Medulla oblongata (tissue), 1 donor: Measurements from ENCODE around the gene TOGARAM2.

Source experiments
- DNase-seq: peaks from one replicate; pipeline ENCODE4 v3.0.0-alpha.2; 2015; ENCODE audit errors: extremely low spot score

TOGARAM2 gene

DNA sequence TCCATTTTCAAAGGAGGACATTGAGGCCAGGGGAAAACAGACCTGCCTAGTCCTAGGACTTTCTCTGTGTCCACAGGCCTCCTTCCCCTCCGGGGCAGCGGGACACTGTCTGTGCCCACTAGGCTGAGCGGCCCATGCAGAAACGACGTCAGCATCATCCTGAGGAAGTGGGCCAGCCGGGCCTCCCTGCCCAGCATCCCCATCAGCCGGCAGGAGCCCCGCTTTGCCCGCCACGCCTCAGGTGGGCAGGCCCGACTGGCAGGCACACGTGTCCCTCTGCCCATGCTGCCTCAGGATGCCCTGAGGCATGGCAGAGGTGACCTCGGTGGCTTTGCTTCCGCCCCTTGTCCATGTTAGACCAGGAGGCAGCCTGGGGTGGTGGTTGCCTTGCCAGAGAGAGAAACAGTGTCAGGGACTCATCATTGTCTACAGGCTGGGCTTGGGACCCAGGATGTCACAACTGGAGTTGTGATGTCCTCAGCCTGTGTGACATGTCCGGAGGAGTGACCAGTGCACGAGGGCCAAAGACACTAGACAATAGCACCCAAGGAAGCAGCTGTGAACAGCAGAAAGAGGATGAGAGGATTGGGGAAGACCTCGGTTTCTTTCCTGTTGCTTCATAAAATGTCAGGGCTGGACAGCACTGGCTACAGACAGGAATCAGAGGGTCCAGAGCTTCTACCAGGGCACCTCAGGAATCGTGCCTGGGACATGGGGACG lies 36.8 kb downstream of the TOGARAM2 start:
- DNase-seq = no peak

DNA sequence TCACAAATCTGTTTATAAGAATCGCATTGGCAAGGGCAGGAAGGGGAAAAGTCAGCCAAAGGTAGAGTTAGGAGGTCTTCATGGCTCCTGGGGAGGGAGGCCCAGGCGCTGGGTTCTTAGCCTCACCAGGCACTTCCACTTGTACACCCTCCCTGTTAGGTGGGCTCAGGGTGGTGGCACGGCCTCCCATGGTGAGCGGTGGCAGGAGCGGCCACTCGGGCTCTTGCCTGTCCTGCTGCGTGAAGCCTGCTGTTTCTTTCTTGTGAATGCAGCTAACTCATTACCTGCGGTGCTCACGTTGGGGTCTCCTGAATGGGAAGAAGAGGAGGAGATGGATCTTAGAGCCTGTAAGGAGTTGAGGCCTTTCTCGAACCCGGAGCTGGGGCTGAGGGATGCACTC lies 40.8 kb downstream of the TOGARAM2 start:
- no peak for DNase-seq

DNA sequence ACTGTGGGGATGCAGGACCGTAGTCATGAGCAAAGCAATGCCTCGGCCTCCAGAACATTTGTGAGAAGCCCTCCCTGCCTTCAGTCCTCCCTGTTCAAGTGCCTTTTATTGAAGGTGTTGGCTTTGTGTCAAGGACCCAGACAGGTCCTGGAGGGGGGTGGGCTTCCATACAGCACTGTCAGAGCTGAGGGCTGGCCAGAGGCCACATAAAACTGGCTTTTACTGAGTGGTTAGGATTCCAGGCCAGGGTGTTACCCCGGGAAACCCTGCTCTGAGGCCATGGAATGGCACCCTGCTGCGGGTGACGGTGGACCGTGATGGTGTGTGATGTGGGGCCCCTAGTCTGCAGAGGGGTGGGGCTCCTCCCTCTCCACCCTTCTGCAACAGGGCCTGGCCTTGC lies 41.6 kb downstream of the TOGARAM2 start:
- peak; percentile 69 for DNase-seq

DNA sequence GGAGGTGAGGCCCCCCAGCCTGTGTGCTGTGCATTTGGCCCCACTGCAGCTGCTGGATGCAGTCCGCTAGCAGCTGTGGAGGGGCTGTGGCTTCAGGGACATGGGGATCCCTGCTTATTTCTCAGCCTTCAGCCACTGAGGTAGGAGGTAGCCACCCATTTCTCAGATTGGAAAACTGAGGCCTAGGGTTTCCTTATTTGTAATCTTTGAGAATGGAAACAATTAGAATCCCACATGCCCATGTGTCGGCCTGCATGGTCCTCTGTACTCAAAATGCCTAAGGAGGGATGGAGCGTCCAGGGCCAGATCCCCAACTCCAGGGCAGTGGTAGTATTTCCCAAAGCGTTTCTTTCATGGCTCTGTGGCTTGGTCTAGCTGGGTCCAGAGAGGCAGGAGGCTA lies 42.1 kb downstream of the TOGARAM2 start:
- no peak for DNase-seq

DNA sequence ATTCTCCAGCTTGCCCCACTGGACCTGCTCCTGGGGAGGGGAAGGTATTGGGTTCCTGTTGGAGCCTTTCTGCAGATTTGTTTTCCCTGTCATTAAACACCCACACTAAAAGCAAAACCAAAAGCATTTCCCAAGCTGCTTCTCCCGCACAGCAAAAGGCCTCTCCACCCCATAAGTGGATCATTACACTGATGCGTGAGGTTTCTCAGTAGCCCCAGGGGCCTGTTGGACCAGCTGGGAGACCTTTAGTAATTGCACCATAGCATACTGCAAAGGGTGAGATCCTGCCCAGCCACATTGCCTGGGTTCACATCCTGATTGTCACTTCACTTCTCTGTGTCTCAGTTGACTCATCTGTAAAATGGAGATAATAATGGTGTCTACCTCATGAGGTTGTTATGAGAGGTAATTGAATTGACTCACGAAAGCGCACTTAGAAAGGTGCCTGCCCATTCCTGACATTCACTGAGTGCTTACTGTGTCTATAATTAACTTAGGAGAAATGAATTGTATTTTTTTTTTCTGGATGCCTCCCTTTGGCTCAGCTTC lies 43.9 kb downstream of the TOGARAM2 start:
- DNase-seq = no peak

DNA sequence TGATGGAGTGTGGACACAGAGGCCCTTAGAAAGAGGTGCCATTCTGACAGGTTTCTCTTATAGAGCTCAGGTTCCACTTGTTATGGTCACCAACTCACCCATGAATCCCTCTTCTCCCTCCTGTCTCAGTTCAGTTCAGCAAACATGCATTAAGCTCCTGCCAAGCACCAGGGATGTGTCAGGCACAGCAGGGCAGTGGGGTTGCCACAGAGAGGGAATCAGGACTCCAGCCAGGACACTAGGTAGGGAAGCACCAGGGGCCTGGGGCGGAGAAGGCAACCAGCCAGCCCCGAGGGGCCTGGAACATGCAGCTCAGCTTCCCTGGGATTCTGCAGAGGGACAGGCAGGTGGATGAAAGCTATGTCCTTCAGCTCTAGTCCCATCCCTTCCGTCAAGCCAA lies 44.6 kb downstream of the TOGARAM2 start:
- no peak for DNase-seq

DNA sequence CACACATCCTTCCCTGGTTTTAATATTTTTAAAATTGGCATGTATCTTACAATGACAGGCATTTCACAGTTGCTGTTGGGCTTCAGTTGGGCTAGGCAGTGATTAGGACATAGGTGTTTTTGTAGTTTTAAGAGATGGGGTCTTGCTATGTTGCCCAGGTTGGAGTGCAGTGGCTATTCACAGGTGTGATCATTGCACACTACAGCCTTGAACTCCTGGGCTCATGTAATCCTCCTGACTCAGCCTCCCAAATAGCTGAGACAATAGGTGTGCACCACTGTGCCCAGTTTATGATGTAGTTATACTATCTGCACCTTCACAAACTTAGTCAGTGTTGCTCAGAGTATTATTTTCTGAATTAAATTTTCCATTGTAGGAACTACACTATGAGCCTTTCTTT lies 49.9 kb downstream of the TOGARAM2 start:
- no peak for DNase-seq

DNA sequence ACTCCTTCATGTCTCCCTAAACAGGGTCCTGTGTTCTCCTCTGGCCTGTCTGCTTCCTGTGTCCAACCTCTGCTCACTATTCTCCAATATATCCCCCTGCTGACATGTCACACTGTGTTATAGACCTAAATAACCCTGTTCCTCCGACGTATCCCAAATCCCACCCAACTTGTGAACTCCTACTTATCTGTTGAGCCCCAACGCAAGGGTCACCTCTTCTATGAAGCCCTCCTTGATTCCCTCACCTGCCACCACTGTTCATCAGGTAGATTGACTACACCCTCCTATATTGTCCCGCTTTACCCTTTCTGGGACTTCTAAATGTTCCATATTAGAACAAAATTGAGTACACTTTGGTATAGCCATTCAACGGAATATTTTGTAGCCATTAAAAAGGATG lies 51.1 kb downstream of the TOGARAM2 start:
- no peak for DNase-seq

DNA sequence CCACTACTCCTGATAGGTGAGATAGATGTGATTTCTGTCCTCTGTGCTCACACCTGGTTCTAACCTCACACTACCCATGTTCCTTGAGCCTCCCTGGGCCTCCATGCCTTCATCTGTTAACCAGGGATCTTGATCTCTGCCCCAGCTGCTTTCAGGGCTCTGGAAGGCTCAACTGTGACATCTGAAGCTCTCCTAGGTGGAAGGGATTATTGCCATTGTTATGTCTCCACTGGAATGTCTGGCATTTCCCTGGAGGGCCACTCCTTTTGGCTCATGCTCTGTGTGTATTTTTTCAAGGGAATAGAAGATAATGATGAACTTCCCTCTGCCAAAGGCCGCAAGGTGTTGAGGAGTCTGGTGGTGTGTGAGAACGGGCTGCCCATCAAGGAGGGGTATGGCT lies 52.1 kb downstream of the TOGARAM2 start:
- no peak for DNase-seq

DNA sequence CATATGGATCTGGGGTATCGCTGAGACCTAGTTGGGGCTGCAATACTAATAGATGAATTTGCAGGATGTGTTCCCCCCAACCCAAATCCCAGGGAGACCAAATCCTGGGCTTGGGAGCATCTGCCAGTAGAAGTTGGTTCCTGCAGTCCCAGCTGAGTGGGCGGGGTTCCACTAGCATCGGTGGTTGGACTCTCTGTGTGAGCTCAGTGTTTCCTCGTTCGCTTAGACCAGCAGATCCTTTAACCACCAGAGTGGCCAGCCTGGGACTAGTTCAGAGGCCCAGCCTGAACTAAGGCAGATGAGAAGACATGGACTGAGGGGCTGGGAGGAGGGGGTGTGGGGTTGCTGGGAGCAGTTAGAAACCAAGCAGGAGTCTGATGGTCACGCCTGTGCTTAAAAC lies 52.6 kb downstream of the TOGARAM2 start:
- no peak for DNase-seq

DNA sequence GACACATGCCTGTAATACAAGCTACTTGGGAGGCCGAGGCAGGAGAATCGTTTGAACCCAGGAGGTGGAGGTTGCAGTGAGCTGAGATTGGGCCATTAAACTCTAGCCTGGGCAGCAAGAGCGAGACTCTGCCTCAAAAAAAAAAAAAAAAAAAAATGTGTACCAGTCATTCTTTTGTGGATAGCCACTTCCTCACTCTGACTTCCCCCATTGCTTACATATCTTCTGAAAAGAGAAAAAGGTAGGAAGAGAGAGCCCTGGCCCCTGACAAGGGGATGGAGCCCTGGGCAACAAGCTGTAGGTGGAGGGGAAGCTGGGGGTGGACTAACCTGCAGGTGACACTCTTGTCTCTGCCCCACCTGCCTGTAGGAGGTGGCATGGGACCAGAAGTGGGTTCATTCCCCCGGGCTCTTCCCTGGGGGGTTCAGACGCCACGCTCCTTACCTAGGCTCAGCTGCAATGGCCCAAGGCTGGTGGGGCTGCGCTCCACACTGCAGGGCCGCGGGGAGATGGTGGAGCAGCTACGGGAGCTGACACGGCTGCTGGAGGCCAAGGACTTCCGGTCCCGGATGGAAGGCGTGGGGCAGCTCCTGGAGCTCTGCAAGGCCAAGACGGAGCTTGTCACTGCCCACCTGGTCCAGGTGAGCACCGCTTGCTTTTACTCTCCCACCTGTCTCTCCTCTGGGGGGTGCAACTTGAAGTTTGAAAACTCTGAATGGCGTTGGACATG lies 54.1 kb downstream of the TOGARAM2 start:
- no peak for DNase-seq

DNA sequence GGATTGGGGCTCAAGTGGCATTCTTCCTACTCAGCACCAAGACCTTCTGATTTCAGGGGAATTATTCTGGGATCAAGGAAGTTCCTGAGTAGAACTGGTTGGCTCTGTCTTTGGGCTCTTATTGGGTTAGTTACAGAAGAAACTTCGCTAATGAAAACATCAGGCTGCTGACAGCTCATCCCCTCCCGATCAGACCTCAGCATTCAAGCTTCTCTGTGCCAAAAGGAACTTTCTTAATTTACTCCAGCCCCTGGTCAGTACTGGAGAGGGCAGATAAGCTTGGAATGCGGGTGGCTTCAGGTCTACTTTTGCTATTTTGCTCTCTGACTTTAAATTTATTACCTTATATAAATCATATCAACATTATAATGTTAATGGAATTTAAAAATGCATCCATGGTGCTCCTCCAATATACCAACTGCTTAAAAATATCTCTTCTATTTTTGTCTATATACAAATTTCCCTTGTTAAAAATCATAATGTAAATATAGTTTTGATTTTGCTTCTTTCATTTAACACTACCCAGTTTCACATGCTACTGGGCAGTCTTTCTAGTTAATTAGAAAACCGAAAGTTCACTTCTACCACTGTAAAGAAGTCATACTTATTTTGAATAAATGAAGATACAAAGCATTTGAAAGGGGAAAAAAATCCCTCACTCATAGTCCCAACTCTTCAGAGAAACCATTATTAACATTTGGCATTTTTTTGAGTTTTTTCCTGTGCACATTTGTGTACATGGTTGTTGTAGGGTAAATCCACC lies 58.8 kb downstream of the TOGARAM2 start:
- DNase-seq = no peak

DNA sequence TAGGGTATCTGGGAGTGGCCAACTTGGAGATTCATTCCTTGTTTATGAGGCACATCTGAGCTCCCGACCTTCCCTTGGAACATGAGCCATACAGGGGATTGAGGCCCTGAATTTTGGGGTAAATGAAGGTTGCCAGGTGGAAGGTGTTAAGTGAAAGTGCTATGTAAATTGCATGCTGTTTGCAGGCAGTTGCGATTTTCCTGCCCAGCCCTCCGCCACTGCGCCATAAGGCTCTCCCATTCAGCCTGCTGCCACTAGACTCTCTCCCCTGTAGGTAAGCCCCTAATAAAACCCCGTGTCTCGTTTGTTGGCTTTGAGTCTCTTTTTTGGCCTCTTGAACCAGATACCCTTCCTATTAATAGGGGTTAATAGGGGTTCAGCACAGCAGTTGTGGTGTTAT lies 59.5 kb downstream of the TOGARAM2 start:
- no peak for DNase-seq

DNA sequence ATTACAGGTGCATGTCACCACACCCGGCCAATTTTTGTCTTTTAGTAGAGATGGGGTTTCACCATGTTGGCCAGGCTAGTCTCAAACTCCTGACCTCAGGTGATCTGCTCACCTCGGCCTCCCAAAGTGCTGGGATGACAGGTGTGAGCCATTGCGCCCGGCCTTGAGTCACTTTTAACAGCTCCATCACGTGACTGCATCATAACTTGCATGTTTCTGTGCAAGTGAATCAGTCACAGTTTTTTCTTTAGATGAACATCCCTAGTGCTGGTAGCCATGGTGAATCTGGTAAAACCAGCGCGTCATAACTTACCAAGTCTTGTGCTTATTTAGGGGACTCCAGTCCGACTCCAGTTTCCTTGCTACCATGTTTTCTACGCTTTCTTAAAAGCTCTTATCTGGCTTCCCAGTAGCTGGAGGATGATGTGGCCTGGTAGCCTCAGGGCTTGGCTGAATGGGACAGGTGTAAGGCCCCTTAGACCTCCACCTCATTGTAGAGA lies 60.1 kb downstream of the TOGARAM2 start:
- no peak for DNase-seq

DNA sequence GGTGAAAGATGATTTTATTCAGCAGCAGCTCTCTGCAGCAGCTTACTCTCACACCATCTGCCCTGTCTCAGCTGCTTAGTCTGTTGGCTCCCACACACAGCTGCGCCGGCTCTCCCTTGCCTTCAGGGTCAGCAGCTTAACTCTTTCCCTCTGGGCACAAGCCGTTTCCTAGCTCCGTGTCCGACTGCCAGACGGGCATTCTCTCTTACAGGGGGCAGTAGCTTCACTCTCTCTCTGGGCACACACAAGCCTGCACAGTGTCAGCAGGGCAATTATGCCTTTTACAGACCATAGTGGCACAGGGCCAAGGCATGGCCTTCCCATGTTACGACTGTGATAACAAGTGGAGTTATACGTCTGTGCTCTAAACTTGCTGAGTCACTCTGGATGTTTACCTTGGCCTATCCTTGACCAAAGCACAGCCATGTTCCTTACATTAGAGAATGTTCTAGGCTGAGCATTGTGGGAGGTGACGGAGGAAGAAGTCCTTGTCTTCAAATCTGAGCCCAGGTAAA lies 61.5 kb downstream of the TOGARAM2 start:
- no peak for DNase-seq

DNA sequence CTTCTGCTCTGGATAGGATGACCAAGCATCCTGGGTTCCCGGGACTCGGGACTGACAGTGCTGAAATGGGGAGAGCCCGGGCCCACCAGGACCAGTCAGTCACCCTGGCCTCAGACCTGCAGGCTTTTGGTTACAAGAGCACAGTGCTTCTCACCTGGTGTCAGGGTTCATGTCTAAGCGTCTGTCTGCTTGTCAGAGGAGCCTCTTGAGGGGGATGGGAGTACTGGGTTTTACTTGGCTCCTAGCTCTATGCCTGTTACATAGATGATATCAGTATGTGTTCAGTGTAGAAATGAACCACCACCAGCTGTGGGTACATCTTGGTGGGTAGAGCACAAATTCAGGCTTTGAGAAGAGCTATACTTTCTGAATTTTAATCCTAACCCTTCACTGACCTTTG lies 63.4 kb downstream of the TOGARAM2 start:
- no peak for DNase-seq

DNA sequence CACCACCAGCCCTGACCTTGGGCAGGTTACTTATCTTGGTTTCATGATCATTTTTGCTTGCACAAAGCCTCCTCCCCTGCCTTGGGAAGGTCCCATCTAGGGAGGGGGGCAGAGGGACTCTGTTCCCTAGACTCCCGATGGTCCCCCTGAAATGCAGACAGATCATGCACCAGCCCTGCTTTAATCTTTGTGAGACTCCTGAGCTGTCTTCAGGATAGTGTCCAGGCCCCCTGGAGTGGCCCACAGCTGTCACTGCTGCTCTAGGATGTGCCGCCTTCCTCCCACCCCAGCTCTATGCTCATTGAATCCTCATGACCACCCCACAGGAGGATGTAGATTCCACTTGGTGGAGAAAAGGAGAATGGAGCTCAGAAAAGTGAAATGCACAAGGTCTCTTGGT lies 65.2 kb downstream of the TOGARAM2 start:
- no peak for DNase-seq

DNA sequence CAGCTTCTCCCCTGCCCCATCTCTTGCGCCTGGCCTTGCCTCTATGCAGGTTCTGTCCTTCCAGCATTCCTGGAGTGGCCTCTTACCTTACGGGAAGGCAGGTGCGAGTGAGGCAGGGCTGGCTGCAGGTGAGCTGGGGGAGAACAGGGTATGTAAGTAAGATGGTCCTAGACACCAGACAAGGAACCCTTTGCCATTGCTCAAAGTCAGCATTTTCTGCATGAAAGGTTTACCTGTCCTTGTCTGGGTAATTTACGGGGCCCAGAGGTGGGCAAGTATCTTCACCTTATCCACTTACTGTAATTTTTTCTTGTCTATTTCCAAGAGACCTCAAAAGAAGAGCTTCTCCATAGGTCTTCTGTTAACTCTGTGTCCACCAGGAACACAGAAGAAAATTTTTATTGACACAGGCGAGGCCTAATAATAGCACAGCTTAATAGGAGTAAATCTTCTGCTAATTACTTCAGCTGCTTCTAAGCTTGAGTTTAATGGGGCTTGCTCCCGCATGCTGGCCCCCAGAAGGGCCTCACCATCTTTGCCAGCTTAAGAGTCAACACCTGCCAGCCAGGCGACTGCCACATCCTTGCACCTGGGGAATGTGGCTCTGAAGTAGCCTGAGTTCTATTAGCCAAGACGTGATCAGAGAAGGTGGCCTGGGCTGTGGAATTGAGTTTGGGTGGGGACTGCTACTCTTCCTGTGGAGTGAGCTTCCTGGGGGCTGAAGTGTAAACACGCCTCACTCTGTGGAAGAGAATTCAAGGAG lies 66.2 kb downstream of the TOGARAM2 start:
- DNase-seq = no peak

DNA sequence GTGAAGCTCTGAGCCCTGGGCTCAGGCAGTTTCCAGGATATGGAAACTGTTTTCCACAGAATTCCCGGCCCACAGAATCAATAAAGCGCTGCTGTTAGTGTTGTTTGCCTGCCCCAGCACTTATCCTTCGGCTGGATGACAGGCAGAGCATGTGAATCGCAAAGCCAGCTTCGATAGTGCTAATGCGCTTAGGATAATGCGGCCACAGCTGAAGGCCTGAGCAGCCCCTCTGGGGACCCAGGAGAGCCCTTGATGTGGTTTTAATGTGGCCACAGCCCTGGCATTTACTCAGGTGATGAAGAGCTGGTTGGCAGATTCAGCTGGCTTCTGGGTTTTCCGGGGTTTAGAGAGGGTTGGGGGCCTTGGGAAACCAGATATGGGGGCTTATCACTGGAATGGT lies 69.5 kb downstream of the TOGARAM2 start:
- DNase-seq = no peak

DNA sequence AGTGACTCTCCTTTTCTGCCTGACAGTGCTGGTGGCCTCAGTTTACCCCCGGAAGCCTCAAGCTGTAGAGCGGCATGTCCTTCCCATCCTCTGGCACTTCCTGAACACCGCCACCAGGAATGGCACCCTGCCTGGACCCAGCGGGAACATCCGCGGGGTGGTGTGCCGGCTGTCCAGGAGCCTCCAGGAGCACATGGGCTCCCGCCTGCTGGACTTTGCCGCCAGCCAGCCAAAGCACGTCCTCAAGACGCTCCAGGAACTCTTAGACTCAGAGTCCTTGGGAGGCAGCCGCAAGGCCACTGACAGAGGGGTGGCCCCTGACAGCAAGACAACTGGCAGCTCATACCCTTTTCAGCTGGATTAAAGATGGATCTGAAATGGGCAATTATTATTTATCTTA lies 70.6 kb downstream of the TOGARAM2 start:
- DNase-seq = no peak

DNA sequence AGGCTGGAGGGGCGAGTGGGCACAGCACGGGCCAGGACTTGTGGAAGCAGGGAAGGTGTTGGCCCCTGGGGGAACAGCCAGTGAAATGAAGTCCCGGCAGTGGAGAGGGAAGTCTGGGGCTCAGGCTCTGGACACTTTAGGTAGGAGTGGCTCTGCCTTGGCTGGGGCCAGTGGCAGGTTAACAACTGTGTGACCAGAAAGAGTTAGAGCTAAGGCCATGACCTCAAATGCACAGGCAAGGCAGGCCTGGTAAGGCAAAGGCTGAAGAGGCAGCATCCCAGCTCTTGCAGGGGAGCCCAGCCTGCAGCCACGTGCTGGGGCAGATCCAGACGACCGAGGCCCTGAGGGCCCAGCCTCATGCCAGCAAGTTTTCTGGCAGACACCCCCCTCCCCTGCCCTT lies 71.7 kb downstream of the TOGARAM2 start:
- no peak for DNase-seq
